H9 (cell line): ENCODE measurements around the gene MEN1. TPM values are rescaled to one million over a fixed set of nuclear protein-coding genes. Genes with fewer than 3 reads are reported as not detected.

ENCODE experiments used
- DNase-seq: peaks from one replicate; pipeline ENCODE4 v3.0.0-alpha.2; 2017
- H2AFZ ChIP-seq: one replicate; pipeline ENCODE4 v1.6.1; 2013; ENCODE audit warnings: mild to moderate bottlenecking, low read length, control low read depth, moderate library complexity
- H2AK5ac ChIP-seq: 2 replicates; pipeline ENCODE4 v1.6.1; 2013; ENCODE audit warnings: low read length, control low read depth, mixed read lengths; ENCODE audit not compliant: insufficient read length
- H2BK120ac ChIP-seq: one replicate; pipeline ENCODE4 v1.6.1; 2013; ENCODE audit warnings: low read depth, mild to moderate bottlenecking, low read length, control low read depth, inconsistent platforms; ENCODE audit not compliant: poor library complexity, severe bottlenecking
- H2BK12ac ChIP-seq: 2 replicates; pipeline ENCODE4 v1.6.1; 2013; ENCODE audit warnings: low read length, control low read depth, mixed read lengths, low read depth; ENCODE audit not compliant: insufficient read length
- H2BK15ac ChIP-seq: 2 replicates; pipeline ENCODE4 v1.6.1; 2013; ENCODE audit warnings: low read depth, low read length, control low read depth
- H2BK20ac ChIP-seq: one replicate; pipeline ENCODE4 v1.6.1; 2013; ENCODE audit warnings: low read depth, mild to moderate bottlenecking, low read length, control low read depth, inconsistent platforms; ENCODE audit not compliant: poor library complexity, severe bottlenecking
- H2BK5ac ChIP-seq: 2 replicates; pipeline ENCODE4 v1.6.1; 2013; ENCODE audit warnings: low read length, control low read depth, mixed read lengths; ENCODE audit not compliant: insufficient read length
- H3K14ac ChIP-seq: 2 replicates; pipeline ENCODE4 v1.6.1; 2013; ENCODE audit warnings: low read length, control low read depth; ENCODE audit not compliant: insufficient read depth
- H3K18ac ChIP-seq: 2 replicates; pipeline ENCODE4 v1.6.1; 2013; ENCODE audit warnings: low read depth, mild to moderate bottlenecking, mixed read lengths, low read length, control low read depth; ENCODE audit not compliant: insufficient read length
- H3K23ac ChIP-seq: 2 replicates; pipeline ENCODE4 v1.6.1; 2013; ENCODE audit warnings: low read length, control low read depth, mixed read lengths, low read depth; ENCODE audit not compliant: insufficient read length
- H3K23me2 ChIP-seq: 2 replicates; pipeline ENCODE4 v1.6.1; 2013; ENCODE audit warnings: low read depth, mild to moderate bottlenecking, mixed read lengths, low read length, control low read depth; ENCODE audit not compliant: insufficient read length, poor library complexity, severe bottlenecking
- H3K27ac ChIP-seq: 2 replicates; pipeline ENCODE4 v1.5.1; 2013; ENCODE audit warnings: low read length, control low read depth, mixed read lengths, low read depth; ENCODE audit not compliant: insufficient read length
- H3K27me3 ChIP-seq: 2 replicates; pipeline ENCODE4 v1.6.1; 2013; ENCODE audit warnings: low read length, control low read depth, inconsistent platforms; ENCODE audit not compliant: insufficient read depth
- H3K4ac ChIP-seq: 2 replicates; pipeline ENCODE4 v1.6.1; 2013; ENCODE audit warnings: low read depth, mild to moderate bottlenecking, control low read depth, inconsistent platforms, low read length, moderate library complexity
- H3K4me1 ChIP-seq: 2 replicates; pipeline ENCODE4 v1.6.1; 2013; ENCODE audit warnings: low read length, control low read depth, inconsistent platforms; ENCODE audit not compliant: insufficient read depth
- H3K4me2 ChIP-seq: 2 replicates; pipeline ENCODE4 v1.6.1; 2013; ENCODE audit warnings: low read length, control low read depth, mixed read lengths; ENCODE audit not compliant: insufficient read length, insufficient read depth
- H3K56ac ChIP-seq: 2 replicates; pipeline ENCODE4 v1.6.1; 2013; ENCODE audit warnings: low read depth, mild to moderate bottlenecking, mixed read lengths, low read length, control low read depth; ENCODE audit not compliant: insufficient read length
- H3K79me1 ChIP-seq: 2 replicates; pipeline ENCODE4 v1.6.1; 2013; ENCODE audit warnings: low read depth, mild to moderate bottlenecking, moderate library complexity, low read length, control low read depth, inconsistent platforms; ENCODE audit not compliant: insufficient read depth, poor library complexity, severe bottlenecking
- H3K79me2 ChIP-seq: 2 replicates; pipeline ENCODE4 v1.6.1; 2013; ENCODE audit warnings: low read length, control low read depth, inconsistent platforms; ENCODE audit not compliant: insufficient read depth
- H3K9ac ChIP-seq: 2 replicates; pipeline ENCODE4 v1.6.1; 2013; ENCODE audit warnings: low read length, control low read depth, mixed read lengths; ENCODE audit not compliant: insufficient read length; ENCODE audit errors: extremely low read depth
- H3K9me3 ChIP-seq: one replicate; pipeline ENCODE4 v1.6.1; 2013; ENCODE audit warnings: low read depth, low read length, inconsistent platforms; ENCODE audit not compliant: control insufficient read depth
- H3T11ph ChIP-seq: one replicate; pipeline ENCODE4 v1.6.1; 2013; ENCODE audit warnings: mild to moderate bottlenecking, low read length, control low read depth, inconsistent platforms
- H4K20me1 ChIP-seq: one replicate; pipeline ENCODE4 v1.6.1; 2013; ENCODE audit not compliant: control insufficient read depth, insufficient read length, insufficient read depth
- H4K5ac ChIP-seq: 2 replicates; pipeline ENCODE4 v1.6.1; 2013; ENCODE audit warnings: low read depth, mild to moderate bottlenecking, mixed read lengths, low read length, control low read depth; ENCODE audit not compliant: insufficient read length
- H4K8ac ChIP-seq: replicated peaks from 2 replicates; pipeline ENCODE4 v1.6.1; 2013; ENCODE audit warnings: low read length, control low read depth, mixed read lengths, low read depth; ENCODE audit not compliant: insufficient read length
- H4K91ac ChIP-seq: 2 replicates; pipeline ENCODE4 v1.6.1; 2013; ENCODE audit warnings: low read depth, mild to moderate bottlenecking, moderate library complexity, mixed read lengths, low read length, control low read depth; ENCODE audit not compliant: insufficient read length
- H3K27ac Mint-ChIP-seq, 3 experiments: 2 replicates in 2 of 3; 3 replicates in 1 of 3; pipeline ENCODE4 v1.8.0; 2020 to 2021; ENCODE audit warnings: mixed read lengths in 3 of 3, mild to moderate bottlenecking in 1 of 3, moderate library complexity in 1 of 3
- H3K27me3 Mint-ChIP-seq: 2 replicates; pipeline ENCODE4 v1.8.0; 2021; ENCODE audit warnings: low read depth, mild to moderate bottlenecking, moderate library complexity, mixed read lengths
- H3K36me3 Mint-ChIP-seq, 3 experiments: 2 replicates in 2 of 3; 3 replicates in 1 of 3; pipeline ENCODE4 v1.8.0; 2020 to 2021; ENCODE audit warnings: low read depth in 3 of 3, mixed read lengths in 3 of 3; ENCODE audit not compliant: insufficient read depth in 1 of 3
- H3K4me1 Mint-ChIP-seq, 2 experiments: 2 replicates each; pipeline ENCODE4 v1.8.0; 2020; ENCODE audit warnings: mixed read lengths in 2 of 2
- H3K4me3 Mint-ChIP-seq, 2 experiments: 2 replicates in 1 of 2; 3 replicates in 1 of 2; pipeline ENCODE4 v1.8.0; 2020 to 2021; ENCODE audit warnings: mild to moderate bottlenecking in 2 of 2, mixed read lengths in 2 of 2, moderate library complexity in 1 of 2
- H3K9me3 Mint-ChIP-seq, 2 experiments: 2 replicates in 1 of 2; 3 replicates in 1 of 2; pipeline ENCODE4 v1.8.0; 2020; ENCODE audit warnings: mild to moderate bottlenecking in 2 of 2, mixed read lengths in 2 of 2, moderate library complexity in 1 of 2
- WGBS: extraction: QIAGEN DNeasy Blood & Tissue Kit; methylation state at CpG from one replicate; pipeline ENCODE4 v1.1.7; 2013; ENCODE audit warnings: missing lambda C conversion rate, low lambda C conversion rate, mixed read lengths; ENCODE audit not compliant: insufficient read length; ENCODE audit errors: extremely low coverage; 5-methylcytosine and 5-hydroxymethylcytosine counted together
- total RNA-seq: library from RNA; stranded (reverse); gene quantifications from 2 replicates; pipeline ENCODE4 v1.2.1, GENCODE V29; 2021
- TF ChIP-seq, protein P1 (sequence below): fragments of 200-600 bp; sonication (generic); conservative IDR thresholded peaks from 3 replicates; pipeline ENCODE4 v1.8.0; 2021; ENCODE audit warnings: antibody characterized with exemption, mild to moderate bottlenecking

The MEN1 gene
- total RNA-seq, 1 experiment from 2014 or later = 49.9 TPM

DNA sequence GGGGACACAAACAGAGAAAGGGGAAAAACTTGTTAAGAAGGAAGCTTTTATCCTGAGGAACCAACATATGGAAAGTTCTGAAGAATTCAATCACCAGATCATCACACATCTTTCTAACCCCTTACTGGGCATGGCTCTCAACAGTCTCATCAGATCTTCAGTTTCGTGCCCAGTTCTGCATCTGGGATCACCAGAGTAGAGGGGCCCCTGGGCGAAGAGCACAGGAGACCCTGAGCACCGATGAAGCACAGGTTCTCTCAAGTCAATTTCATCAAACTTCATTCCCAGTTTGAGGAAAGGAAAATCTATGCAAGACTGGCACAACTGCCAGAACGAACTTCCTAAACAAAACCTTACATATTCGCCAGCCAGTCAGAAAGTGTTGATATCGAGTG, 42.1 kb downstream of the MEN1 start:
- Mint-ChIP-seq H3K27ac (peak overlapping the region in 1 of 3 experiments; percentile 23; a peak in 2 of 7 replicates), H3K4me3 (no peak overlapping the region), H3K27me3 (no peaks in the 10 kb centered on the region), H3K4me1 (peaks cover 38 to 49% of the 10 kb centered on the region in 2 experiments), H3K36me3 (peaks cover 77 to 97% (median 95%) of the 10 kb centered on the region in 3 experiments; a peak in 6 of 7 replicates), H3K9me3 (no peaks in the 10 kb centered on the region)
- Histone ChIP-seq H3K4me1 (no peaks in the 10 kb centered on the region; the same call in 1 of the 2 replicates), H2BK15ac (no peak overlapping the region), H3T11ph (no peak overlapping the region), H3K9ac (no peak overlapping the region), H3K4me2 (no peak overlapping the region), H2AFZ (no peak overlapping the region), H2BK120ac (no peak overlapping the region), H3K56ac (no peak overlapping the region), H2BK12ac (no peak overlapping the region), H4K5ac (no peak overlapping the region), H3K27me3 (no peaks in the 10 kb centered on the region), H3K79me1 (peaks cover 7% of the 10 kb centered on the region), H3K14ac (no peak overlapping the region), H3K23me2 (no peaks in the 10 kb centered on the region), H3K18ac (no peak overlapping the region), H3K23ac (no peak overlapping the region), H4K8ac (no peak overlapping the region), H3K79me2 (0 out of 2 replicates have a peak, but pooled peaks cover 2% of the 10 kb centered on the region), H2BK20ac (no peak overlapping the region), H3K9me3 (no peaks in the 10 kb centered on the region), H4K91ac (no peak overlapping the region), H2BK5ac (no peak overlapping the region), H3K27ac (no peak overlapping the region), H3K4ac (no peak overlapping the region), H2AK5ac (no peak overlapping the region), H4K20me1 (peaks cover 3% of the 10 kb centered on the region)
- no peak for DNase-seq
- WGBS = no CpG with 5 or more reads among the region's 6 CpGs
- TF ChIP-seq, protein P1, sequence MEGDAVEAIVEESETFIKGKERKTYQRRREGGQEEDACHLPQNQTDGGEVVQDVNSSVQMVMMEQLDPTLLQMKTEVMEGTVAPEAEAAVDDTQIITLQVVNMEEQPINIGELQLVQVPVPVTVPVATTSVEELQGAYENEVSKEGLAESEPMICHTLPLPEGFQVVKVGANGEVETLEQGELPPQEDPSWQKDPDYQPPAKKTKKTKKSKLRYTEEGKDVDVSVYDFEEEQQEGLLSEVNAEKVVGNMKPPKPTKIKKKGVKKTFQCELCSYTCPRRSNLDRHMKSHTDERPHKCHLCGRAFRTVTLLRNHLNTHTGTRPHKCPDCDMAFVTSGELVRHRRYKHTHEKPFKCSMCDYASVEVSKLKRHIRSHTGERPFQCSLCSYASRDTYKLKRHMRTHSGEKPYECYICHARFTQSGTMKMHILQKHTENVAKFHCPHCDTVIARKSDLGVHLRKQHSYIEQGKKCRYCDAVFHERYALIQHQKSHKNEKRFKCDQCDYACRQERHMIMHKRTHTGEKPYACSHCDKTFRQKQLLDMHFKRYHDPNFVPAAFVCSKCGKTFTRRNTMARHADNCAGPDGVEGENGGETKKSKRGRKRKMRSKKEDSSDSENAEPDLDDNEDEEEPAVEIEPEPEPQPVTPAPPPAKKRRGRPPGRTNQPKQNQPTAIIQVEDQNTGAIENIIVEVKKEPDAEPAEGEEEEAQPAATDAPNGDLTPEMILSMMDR = no peak
